IMR-90 (cell line): ENCODE data around the gene SLC25A17. TPM values are rescaled to one million over a fixed set of nuclear protein-coding genes. Genes with fewer than 3 reads are reported as not detected.

Experiments used
- ATAC-seq: fragments of 200-7000 bp; cut with Tn5 transposase; 2 replicates; pipeline ENCODE4 v1.9.1; 2020; ENCODE audit warnings: low read depth, mild to moderate bottlenecking, moderate library complexity
- BruUV-seq: library from RNA; stranded (reverse); fragments of 400-500 nt; replicated peaks from 2 replicates; lab custom pipeline; 2021; lab: Mats Ljungman, UMichigan
- CTCF ChIA-PET: fragments of 300-600 bp; formaldehyde crosslinking; extraction: SDS; loops from one replicate; lab custom pipeline; 2021; ENCODE audit warnings: antibody characterized with exemption; lab: Yijun Ruan, JAX
- POLR2A ChIA-PET: fragments of 300-600 bp; sonication (Branson Sonifier 250); formaldehyde crosslinking; loops from one replicate; lab custom pipeline; 2022; ENCODE audit warnings: antibody characterized with exemption; ENCODE audit not compliant: unreplicated experiment; lab: Charles Lee
- DNase-seq: peaks from one replicate; pipeline ENCODE4 v3.0.0; 2013
- H2AFZ ChIP-seq: replicated peaks from 2 replicates; pipeline ENCODE3; 2013; ENCODE audit warnings: low read length, mild to moderate bottlenecking; ENCODE audit not compliant: poor library complexity
- H2AK5ac ChIP-seq: 2 replicates; pipeline ENCODE4 v1.6.1; 2013; ENCODE audit warnings: low read depth, low read length, inconsistent platforms
- H2AK9ac ChIP-seq: replicated peaks from 2 replicates; pipeline ENCODE3; 2013; ENCODE audit warnings: mild to moderate bottlenecking, low read depth, low read length, moderate library complexity; ENCODE audit not compliant: poor library complexity
- H2BK120ac ChIP-seq: 2 replicates; pipeline ENCODE4 v1.6.1; 2013; ENCODE audit warnings: low read depth, low read length, inconsistent platforms
- H2BK15ac ChIP-seq: 3 replicates; pipeline ENCODE4 v1.6.1; 2013; ENCODE audit warnings: low read depth, low read length, inconsistent platforms
- H2BK20ac ChIP-seq: 2 replicates; pipeline ENCODE4 v1.6.1; 2013; ENCODE audit warnings: low read depth, mild to moderate bottlenecking, inconsistent platforms, low read length, moderate library complexity
- H2BK5ac ChIP-seq: 2 replicates; pipeline ENCODE4 v1.6.1; 2013; ENCODE audit warnings: mild to moderate bottlenecking, low read depth, low read length, inconsistent platforms; ENCODE audit not compliant: poor library complexity, severe bottlenecking
- H3K14ac ChIP-seq: replicated peaks from 2 replicates; pipeline ENCODE4 v1.6.1; 2013; ENCODE audit warnings: low read depth, low read length, inconsistent platforms
- H3K18ac ChIP-seq: 2 replicates; pipeline ENCODE4 v1.6.1; 2013; ENCODE audit warnings: low read depth, low read length, control low read depth
- H3K23ac ChIP-seq: 2 replicates; pipeline ENCODE4 v1.6.1; 2013; ENCODE audit warnings: low read depth, low read length, inconsistent platforms
- H3K27ac ChIP-seq: 2 replicates; pipeline ENCODE4 v1.5.1; 2013; ENCODE audit warnings: mild to moderate bottlenecking, control low read depth, low read length; ENCODE audit not compliant: insufficient read depth
- H3K27me3 ChIP-seq: 2 replicates; pipeline ENCODE4 v1.6.1; 2013; ENCODE audit warnings: low read length; ENCODE audit not compliant: control insufficient read depth, insufficient read depth
- H3K36me3 ChIP-seq: 2 replicates; pipeline ENCODE4 v1.6.1; 2013; ENCODE audit warnings: low read length, mixed read lengths; ENCODE audit not compliant: control insufficient read depth, insufficient read depth
- H3K4ac ChIP-seq: 2 replicates; pipeline ENCODE4 v1.6.1; 2013; ENCODE audit warnings: low read depth, low read length, inconsistent platforms
- H3K4me1 ChIP-seq: 2 replicates; pipeline ENCODE4 v1.6.1; 2013; ENCODE audit warnings: low read length, mixed read lengths; ENCODE audit not compliant: control insufficient read depth, insufficient read depth
- H3K4me2 ChIP-seq: 2 replicates; pipeline ENCODE4 v1.6.1; 2013; ENCODE audit warnings: low read depth, mild to moderate bottlenecking, control low read depth, low read length, moderate library complexity
- H3K4me3 ChIP-seq: 2 replicates; pipeline ENCODE4 v1.5.1; 2013; ENCODE audit warnings: low read depth, mild to moderate bottlenecking, control low read depth, low read length, moderate library complexity; ENCODE audit not compliant: insufficient read depth
- H3K56ac ChIP-seq: 2 replicates; pipeline ENCODE4 v1.6.1; 2013; ENCODE audit warnings: low read length, inconsistent platforms; ENCODE audit not compliant: insufficient read depth; ENCODE audit errors: extremely low read depth
- H3K79me1 ChIP-seq, 2 experiments: 2 replicates each; pipeline ENCODE4 v1.6.1; 2013; ENCODE audit warnings: low read length in 2 of 2, inconsistent platforms in 1 of 2, low read depth in 1 of 2
- H3K9ac ChIP-seq: 2 replicates; pipeline ENCODE4 v1.6.1; 2013; ENCODE audit warnings: low read depth, low read length, control low read depth
- H3K9me1 ChIP-seq: 2 replicates; pipeline ENCODE4 v1.6.1; 2013; ENCODE audit warnings: low read length, inconsistent platforms; ENCODE audit not compliant: insufficient read depth
- H3K9me3 ChIP-seq: 2 replicates; pipeline ENCODE4 v1.6.1; 2013; ENCODE audit warnings: low read length; ENCODE audit not compliant: control insufficient read depth, insufficient read depth
- H4K20me1 ChIP-seq: 2 replicates; pipeline ENCODE4 v1.6.1; 2013; ENCODE audit warnings: low read length, inconsistent platforms; ENCODE audit not compliant: insufficient read depth
- H4K5ac ChIP-seq: 2 replicates; pipeline ENCODE4 v1.6.1; 2013; ENCODE audit warnings: mild to moderate bottlenecking, low read depth, low read length, control low read depth
- H4K8ac ChIP-seq, 2 experiments: 2 replicates each; pipeline ENCODE4 v1.6.1; 2013; ENCODE audit warnings: low read depth in 2 of 2, low read length in 2 of 2, control low read depth in 1 of 2, inconsistent platforms in 1 of 2
- H4K91ac ChIP-seq: 2 replicates; pipeline ENCODE4 v1.6.1; 2013; ENCODE audit warnings: low read depth, low read length, inconsistent platforms; ENCODE audit not compliant: insufficient read depth
- BHLHE40 ChIP-seq: fragments of 150-350 bp; IDR thresholded peaks from 2 replicates; pipeline ENCODE4 v1.6.1; 2016; ENCODE audit warnings: mild to moderate bottlenecking, low read depth, low read length
- CEBPB ChIP-seq: IDR thresholded peaks from 2 replicates; pipeline ENCODE4 v1.6.1; 2012; ENCODE audit warnings: low read depth, low read length, improper control_type of control experiment
- CHD1 ChIP-seq: IDR thresholded peaks from 2 replicates; pipeline ENCODE4 v1.6.1; 2012; ENCODE audit warnings: low read depth, low read length, improper control_type of control experiment
- CTCF ChIP-seq: conservative IDR thresholded peaks from 2 replicates; pipeline ENCODE4 v1.5.1; 2012; ENCODE audit warnings: mild to moderate bottlenecking, low read depth, low read length, improper control_type of control experiment
- ELK1 ChIP-seq: fragments of 150-350 bp; IDR thresholded peaks from 2 replicates; pipeline ENCODE4 v1.6.1; 2016; ENCODE audit warnings: low read depth, mild to moderate bottlenecking, low read length, moderate library complexity, borderline replicate concordance
- FOS ChIP-seq: fragments of 150-350 bp; IDR thresholded peaks from 2 replicates; pipeline ENCODE4 v1.6.1; 2016; ENCODE audit warnings: low read depth, low read length
- MAFK ChIP-seq: IDR thresholded peaks from 2 replicates; pipeline ENCODE4 v1.6.1; 2012; ENCODE audit warnings: low read depth, low read length, improper control_type of control experiment
- MAZ ChIP-seq: IDR thresholded peaks from 2 replicates; pipeline ENCODE4 v1.6.1; 2012; ENCODE audit warnings: low read depth, mild to moderate bottlenecking, low read length, improper control_type of control experiment, moderate library complexity, borderline replicate concordance
- MXI1 ChIP-seq: IDR thresholded peaks from 2 replicates; pipeline ENCODE4 v1.6.1; 2012; ENCODE audit warnings: low read depth, mild to moderate bottlenecking, low read length, moderate library complexity, borderline replicate concordance
- NFE2L2 ChIP-seq: fragments of 150-350 bp; IDR thresholded peaks from 2 replicates; pipeline ENCODE4 v1.6.1; 2016; ENCODE audit warnings: low read depth, mild to moderate bottlenecking, low read length
- POLR2A ChIP-seq: IDR thresholded peaks from 2 replicates; pipeline ENCODE4 v1.6.1; 2012; ENCODE audit warnings: mild to moderate bottlenecking, low read depth, low read length
- RAD21 ChIP-seq: IDR thresholded peaks from 2 replicates; pipeline ENCODE4 v1.6.1; 2012; ENCODE audit warnings: low read length, improper control_type of control experiment
- RCOR1 ChIP-seq: IDR thresholded peaks from 2 replicates; pipeline ENCODE4 v1.6.1; 2012; ENCODE audit warnings: mild to moderate bottlenecking, low read length, improper control_type of control experiment; ENCODE audit not compliant: insufficient replicate concordance
- RFX5 ChIP-seq: IDR thresholded peaks from 2 replicates; pipeline ENCODE4 v1.8.0; 2012; ENCODE audit warnings: low read depth, mild to moderate bottlenecking, low read length, moderate library complexity
- SMC3 ChIP-seq: fragments of 150-350 bp; IDR thresholded peaks from 2 replicates; pipeline ENCODE4 v1.6.1; 2016; ENCODE audit warnings: low read depth, mild to moderate bottlenecking, antibody characterized with exemption, low read length, moderate library complexity
- USF2 ChIP-seq: fragments of 150-350 bp; IDR thresholded peaks from 2 replicates; pipeline ENCODE4 v1.6.1; 2017; ENCODE audit warnings: mild to moderate bottlenecking, antibody characterized with exemption, low read length, low read depth
- WGBS, 2 experiments: methylation state at CpG; one replicate each; pipeline versions ENCODE4 v1.1.5 to v1.1.7; 2013; ENCODE audit warnings: missing lambda C conversion rate in 2 of 2; ENCODE audit not compliant: insufficient read length in 1 of 2; ENCODE audit errors: extremely low coverage in 2 of 2; 5-methylcytosine and 5-hydroxymethylcytosine counted together
- dilution Hi-C: fragments of 300-500 bp; cut with HindIII; formaldehyde crosslinking; loops from one replicate; pipeline ENCODE4 v1.14.3; 2018; ENCODE audit warnings: low sequenced_read_pairs; ENCODE audit not compliant: unreplicated experiment
- in situ Hi-C: fragments of 300-500 bp; cut with MboI; formaldehyde crosslinking; loops from 3 replicates; pipeline ENCODE4 v1.14.3; 2019; ENCODE audit warnings: low sequenced_read_pairs, inconsistent platforms, mixed read lengths
- intact Hi-C: fragments of 100-400 bp; cut with micrococcal nuclease; formaldehyde crosslinking; loops from 2 replicates; pipeline ENCODE4 v1.10.0; 2022
- polyA plus RNA-seq, 3 experiments: library from polyadenylated mRNA; depleted of rRNA; stranded (reverse); fragments of >200 nt; gene quantifications; 2 replicates each; pipeline ENCODE4 v1.2.3, GENCODE V29; 2012; ENCODE audit warnings: low replicate concordance in 1 of 3
- total RNA-seq: library from RNA; depleted of rRNA; stranded (reverse); fragments of >200 nt; gene quantifications from 2 replicates; pipeline ENCODE4 v1.2.3, GENCODE V29; 2012

Gene SLC25A17
- total and polyA plus RNA-seq, 2 of the 4 experiments (the other 2 are of a cell fraction): 19.6 to 36.0 TPM

- H2BK120ac ChIP-seq: no peak overlapping the region
- CTCF ChIA-PET: interaction anchor here (0.6 kb wide), 1 partner anchor 390 kb away, joined by 3 read pairs; no protein-coding TSS in a partner anchor
- no peak overlapping the region for H4K5ac ChIP-seq
- POLR2A ChIA-PET: no interaction called here
- H3K18ac ChIP-seq: no peak overlapping the region
- no peaks in the 10 kb centered on the region for H3K4me1 ChIP-seq
- H2BK5ac ChIP-seq: no peak overlapping the region
- intact Hi-C loops (loop anchor here (10.0 kb wide), 1 partner anchor 331 kb away; no protein-coding TSS in a partner anchor), in situ Hi-C loops (no loop called here), dilution Hi-C loops (no loop called here)
- no peak overlapping the region for H4K91ac ChIP-seq
- no peak for DNase-seq
- no peaks in the 10 kb centered on the region for H3K27me3 ChIP-seq
- no peak overlapping the region for H2AFZ ChIP-seq
- no peak overlapping the region for H3K56ac ChIP-seq
- H3K9me1 ChIP-seq: no peaks in the 10 kb centered on the region; the same call in 1 of the 2 replicates
- H3K9ac ChIP-seq: no peak overlapping the region
- no TSS peak for BruUV-seq
- no peak overlapping the region for H4K8ac ChIP-seq
- no CpG with 5 or more reads among the region's 1 CpG for WGBS, 2 experiments
- no peak overlapping the region for H2BK20ac ChIP-seq
- TF ChIP-seq USF2 (no peak), ELK1 (no peak), FOS (no peak), POLR2A (no peak), MAFK (no peak), RFX5 (no peak), CHD1 (no peak), SMC3 (no peak), RCOR1 (no peak), RAD21 (no peak), NFE2L2 (no peak), CEBPB (no peak), MXI1 (no peak), MAZ (no peak), BHLHE40 (no peak), CTCF (no peak)
- peaks cover 7 to 13% of the 10 kb centered on the region in 2 experiments; a peak in 3 of 4 replicates for H3K79me1 ChIP-seq
- no peak overlapping the region for H3K23ac ChIP-seq
- H2AK9ac ChIP-seq: no peak overlapping the region
- no peaks in the 10 kb centered on the region for H3K9me3 ChIP-seq
- no peak overlapping the region for H2AK5ac ChIP-seq
- no peak overlapping the region for H3K4me2 ChIP-seq
- H3K4me3 ChIP-seq: no peak overlapping the region
- no peak overlapping the region for H3K4ac ChIP-seq
- no peak overlapping the region for H3K27ac ChIP-seq
- no peak overlapping the region for H3K14ac ChIP-seq
- ATAC-seq: no peak
- no peak overlapping the region for H2BK15ac ChIP-seq
- H3K36me3 ChIP-seq: peaks cover 13% of the 10 kb centered on the region
- no peaks in the 10 kb centered on the region for H4K20me1 ChIP-seq
These were observed 4.3 kb upstream of the SLC25A17 start for GRCh38 chr22:40823426-40823825.
